ENCODE data around the gene MATCAP1. TPM values are rescaled to one million over a fixed set of nuclear protein-coding genes. Genes with fewer than 3 reads are reported as not detected.

The MATCAP1 gene
- total and polyA plus RNA-seq, 2 of the 13 experiments (the other 11 are each of a cell fraction or from before 2014, with no cell fraction given) = 11.2 to 24.5 TPM

DNA sequence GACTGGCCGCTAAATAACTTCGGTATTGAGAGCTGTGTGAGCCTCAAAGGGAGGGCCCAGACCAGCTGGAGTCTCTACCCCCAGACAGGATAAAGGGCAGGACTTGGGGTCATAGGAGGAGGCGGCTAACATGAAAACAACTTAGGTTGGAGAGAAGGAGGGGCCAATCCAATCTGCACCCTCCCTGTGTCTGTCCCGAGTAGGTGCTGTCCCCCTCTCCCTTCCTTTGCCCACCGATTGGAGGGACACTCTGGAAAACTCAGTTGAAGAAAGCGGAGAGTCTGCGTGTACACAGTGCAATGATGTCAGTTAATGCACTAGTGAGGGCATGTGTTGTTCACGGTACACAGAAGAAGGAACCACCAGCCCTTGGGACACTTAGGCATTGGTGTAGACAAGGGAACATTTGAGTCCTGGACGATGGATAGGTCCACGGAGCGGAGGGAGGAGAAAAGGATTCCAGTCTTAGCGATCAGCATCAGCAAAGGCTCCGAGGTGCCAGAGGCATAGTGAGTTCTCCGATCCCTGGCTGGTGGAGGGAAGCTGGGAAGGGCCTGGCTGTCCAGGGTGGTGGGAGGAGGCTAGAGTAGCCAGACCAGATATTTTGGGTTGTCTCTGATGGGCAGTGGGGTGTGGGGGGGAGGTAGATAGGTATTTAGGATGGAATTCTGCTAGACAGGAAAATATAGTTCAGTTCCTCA, 12.7 kb downstream of the MATCAP1 start (continued):
- TF ChIP-seq MBD4 (IDR thresholded peaks at IDR 0.05; ENCODE audit: borderline replicate concordance, low read length) (no peak), MYC (CRISPR knock-in tag; IDR thresholded peaks at IDR 0.05; ENCODE audit: borderline replicate concordance) (0 out of 2 replicates have a peak, but pooled peaks have one; percentile 2), ZNF607 (CRISPR knock-in tag; IDR thresholded peaks at IDR 0.05; ENCODE audit: borderline replicate concordance) (peak; percentile 61; the same call in 1 of the 2 replicates), DNMT3B (CRISPR knock-in tag; conservative IDR thresholded peaks at IDR 0.05) (no peak), ZNF232 (CRISPR knock-in tag; IDR thresholded peaks at IDR 0.05; ENCODE audit: borderline replicate concordance) (peak; percentile 48; the same call in 1 of the 2 replicates), ATF7 (IDR thresholded peaks at IDR 0.05) (no peak), ATF7 (CRISPR knock-in tag; IDR thresholded peaks at IDR 0.05) (peak; percentile 51; the same call in 1 of the 2 replicates), REST (IDR thresholded peaks at IDR 0.05; ENCODE audit: borderline replicate concordance in 1 of 2, low read depth in 1 of 2, low read length in 2 of 2) (no peak), PATZ1 (CRISPR knock-in tag; IDR thresholded peaks at IDR 0.05) (no peak), JUND (CRISPR knock-in tag; IDR thresholded peaks at IDR 0.05) (no peak), PBX2 (CRISPR knock-in tag; IDR thresholded peaks at IDR 0.05) (no peak), PREB (CRISPR knock-in tag; IDR thresholded peaks at IDR 0.05) (peak; percentile 50; the same call in 1 of the 2 replicates), SP1 (IDR thresholded peaks at IDR 0.05) (no peak), SP1 (CRISPR knock-in tag; IDR thresholded peaks at IDR 0.05) (no peak), RARA (CRISPR knock-in tag; IDR thresholded peaks at IDR 0.05) (peak; percentile 14), ZNF564 (CRISPR knock-in tag; IDR thresholded peaks at IDR 0.05) (no peak), TEAD3 (CRISPR knock-in tag; optimal IDR thresholded peaks at IDR 0.05; ENCODE audit: borderline replicate concordance) (peak; percentile 28)
- TF ChIP-seq, protein P1, sequence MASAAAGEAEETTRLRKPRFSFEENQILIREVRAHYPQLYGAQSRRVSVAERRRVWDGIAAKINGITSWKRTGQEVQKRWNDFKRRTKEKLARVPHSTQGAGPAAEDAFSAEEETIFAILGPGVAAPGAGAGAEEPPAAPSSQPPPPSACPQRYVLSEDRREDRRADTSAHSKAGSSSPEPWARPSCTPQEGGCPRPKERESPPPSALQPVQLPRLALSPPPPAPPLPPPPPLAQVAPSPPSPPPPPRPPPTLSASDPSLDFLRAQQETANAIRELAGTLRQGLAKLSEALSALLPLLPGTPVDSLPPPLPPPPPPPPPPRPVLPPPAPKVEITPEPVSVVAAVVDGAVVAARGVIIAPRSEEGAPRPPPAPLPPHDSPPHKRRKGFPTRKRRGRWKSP (CRISPR knock-in tag; IDR thresholded peaks at IDR 0.05) = no peak
- TF ChIP-seq, protein P2, sequence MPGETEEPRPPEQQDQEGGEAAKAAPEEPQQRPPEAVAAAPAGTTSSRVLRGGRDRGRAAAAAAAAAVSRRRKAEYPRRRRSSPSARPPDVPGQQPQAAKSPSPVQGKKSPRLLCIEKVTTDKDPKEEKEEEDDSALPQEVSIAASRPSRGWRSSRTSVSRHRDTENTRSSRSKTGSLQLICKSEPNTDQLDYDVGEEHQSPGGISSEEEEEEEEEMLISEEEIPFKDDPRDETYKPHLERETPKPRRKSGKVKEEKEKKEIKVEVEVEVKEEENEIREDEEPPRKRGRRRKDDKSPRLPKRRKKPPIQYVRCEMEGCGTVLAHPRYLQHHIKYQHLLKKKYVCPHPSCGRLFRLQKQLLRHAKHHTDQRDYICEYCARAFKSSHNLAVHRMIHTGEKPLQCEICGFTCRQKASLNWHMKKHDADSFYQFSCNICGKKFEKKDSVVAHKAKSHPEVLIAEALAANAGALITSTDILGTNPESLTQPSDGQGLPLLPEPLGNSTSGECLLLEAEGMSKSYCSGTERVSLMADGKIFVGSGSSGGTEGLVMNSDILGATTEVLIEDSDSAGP (CRISPR knock-in tag; IDR thresholded peaks at IDR 0.05; ENCODE audit: borderline replicate concordance) = peak; percentile 46; the same call in 1 of the 2 replicates

Data from HepG2 (cell line).